ENCODE data around the gene TMIGD3. TPM values are rescaled to one million over a fixed set of nuclear protein-coding genes. Genes with fewer than 3 reads are reported as not detected.

The TMIGD3 gene
- total and polyA plus RNA-seq, 2 of the 4 experiments (the other 2 are of a cell fraction): under 0.01 to 0.12 TPM

DNA sequence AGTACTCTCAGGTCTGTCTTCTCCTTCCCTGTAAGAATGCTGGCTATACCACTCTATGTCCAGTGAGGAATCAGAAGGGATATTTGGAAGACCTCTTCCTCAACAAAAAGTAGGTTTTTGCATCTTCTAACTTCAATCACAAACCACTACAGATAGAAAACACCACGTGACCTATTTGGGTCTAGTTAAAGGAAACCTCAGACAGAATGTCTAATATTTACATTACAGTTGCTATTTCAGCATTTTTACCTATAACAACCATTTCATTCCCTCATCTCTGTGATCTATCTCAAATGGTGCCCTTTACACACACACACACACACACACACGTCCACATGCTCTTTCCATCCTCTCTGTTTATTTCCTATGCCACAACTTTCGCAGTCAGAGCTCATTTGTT lies 7.9 kb upstream of the TMIGD3 start:
- ChIA-PET POLR2A (ENCODE audit: unreplicated experiment) (no interaction called here), CTCF (no interaction called here)
- H3K14ac ChIP-seq (replicated peaks; ENCODE audit: low read depth, low read length): no peak overlapping the region
- no peak overlapping the region for H4K5ac ChIP-seq (ENCODE audit: low read depth, low read length)
- dilution Hi-C loops (cut with HindIII; ENCODE audit: low sequenced_read_pairs, unreplicated experiment): no loop called here
- H3K79me1 ChIP-seq (ENCODE audit: low read depth in 1 of 2, low read length in 2 of 2): peaks cover 0 to 8% of the 10 kb centered on the region in 2 experiments; a peak in 1 of 4 replicates
- H3K9ac ChIP-seq (ENCODE audit: low read depth, low read length): no peak overlapping the region
- WGBS, 2 experiments (ENCODE audit: extremely low coverage in 2 of 2, insufficient read length in 1 of 2): 71% methylated on average over 2 of the region's 3 CpGs; no CpG with 5 or more reads in 1 of the 2 experiments
- TF ChIP-seq MAZ (IDR thresholded peaks at IDR 0.05; ENCODE audit: borderline replicate concordance, low read depth, low read length): no peak
- no peak for TF ChIP-seq SMC3 (IDR thresholded peaks at IDR 0.05; ENCODE audit: low read depth, low read length)
- TF ChIP-seq, protein P1, sequence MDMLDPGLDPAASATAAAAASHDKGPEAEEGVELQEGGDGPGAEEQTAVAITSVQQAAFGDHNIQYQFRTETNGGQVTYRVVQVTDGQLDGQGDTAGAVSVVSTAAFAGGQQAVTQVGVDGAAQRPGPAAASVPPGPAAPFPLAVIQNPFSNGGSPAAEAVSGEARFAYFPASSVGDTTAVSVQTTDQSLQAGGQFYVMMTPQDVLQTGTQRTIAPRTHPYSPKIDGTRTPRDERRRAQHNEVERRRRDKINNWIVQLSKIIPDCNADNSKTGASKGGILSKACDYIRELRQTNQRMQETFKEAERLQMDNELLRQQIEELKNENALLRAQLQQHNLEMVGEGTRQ (IDR thresholded peaks at IDR 0.05; ENCODE audit: low read depth, low read length): no peak
- no peak for TF ChIP-seq BHLHE40 (IDR thresholded peaks at IDR 0.05; ENCODE audit: low read depth, low read length)
- TF ChIP-seq, protein P2, sequence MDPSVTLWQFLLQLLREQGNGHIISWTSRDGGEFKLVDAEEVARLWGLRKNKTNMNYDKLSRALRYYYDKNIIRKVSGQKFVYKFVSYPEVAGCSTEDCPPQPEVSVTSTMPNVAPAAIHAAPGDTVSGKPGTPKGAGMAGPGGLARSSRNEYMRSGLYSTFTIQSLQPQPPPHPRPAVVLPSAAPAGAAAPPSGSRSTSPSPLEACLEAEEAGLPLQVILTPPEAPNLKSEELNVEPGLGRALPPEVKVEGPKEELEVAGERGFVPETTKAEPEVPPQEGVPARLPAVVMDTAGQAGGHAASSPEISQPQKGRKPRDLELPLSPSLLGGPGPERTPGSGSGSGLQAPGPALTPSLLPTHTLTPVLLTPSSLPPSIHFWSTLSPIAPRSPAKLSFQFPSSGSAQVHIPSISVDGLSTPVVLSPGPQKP (IDR thresholded peaks at IDR 0.05; ENCODE audit: borderline replicate concordance, low read depth, low read length): no peak
- no peak for TF ChIP-seq MAFK (IDR thresholded peaks at IDR 0.05; ENCODE audit: low read depth, low read length)
- H2BK15ac ChIP-seq (ENCODE audit: low read depth, low read length): no peak overlapping the region
- intact Hi-C loops (cut with micrococcal nuclease): no loop called here
- H3K4me3 ChIP-seq (ENCODE audit: insufficient read depth, low read depth, low read length): no peak overlapping the region
- no peak overlapping the region for H2AK5ac ChIP-seq (ENCODE audit: low read depth, low read length)
- no peak overlapping the region for H2BK5ac ChIP-seq (ENCODE audit: low read depth, low read length, poor library complexity, severe bottlenecking)
- no peak overlapping the region for H4K91ac ChIP-seq (ENCODE audit: insufficient read depth, low read depth, low read length)
- no peak overlapping the region for H4K8ac ChIP-seq (ENCODE audit: low read depth in 2 of 2, low read length in 2 of 2)
- no peak overlapping the region for H2AK9ac ChIP-seq (replicated peaks; ENCODE audit: low read depth, low read length, poor library complexity)
- ATAC-seq (ENCODE audit: low read depth): no peak
- no peak overlapping the region for H3K18ac ChIP-seq (ENCODE audit: low read depth, low read length)
- H2BK20ac ChIP-seq (ENCODE audit: low read depth, low read length): no peak overlapping the region
- no peak overlapping the region for H3K27ac ChIP-seq (ENCODE audit: insufficient read depth, low read length)
- no peak overlapping the region for H2BK120ac ChIP-seq (ENCODE audit: low read depth, low read length)
- no peaks in the 10 kb centered on the region for H3K27me3 ChIP-seq (ENCODE audit: control insufficient read depth, insufficient read depth, low read length)
- peaks cover 16% of the 10 kb centered on the region for H3K4me1 ChIP-seq (ENCODE audit: control insufficient read depth, insufficient read depth, low read length)
- H4K20me1 ChIP-seq (ENCODE audit: insufficient read depth, low read length): no peaks in the 10 kb centered on the region
- no peak overlapping the region for H2AFZ ChIP-seq (replicated peaks; ENCODE audit: low read length, poor library complexity)
- BruUV-seq (replicated peaks): no TSS peak
- H3K9me1 ChIP-seq (ENCODE audit: insufficient read depth, low read length): peaks cover 2% of the 10 kb centered on the region
- no peaks in the 10 kb centered on the region for H3K36me3 ChIP-seq (ENCODE audit: control insufficient read depth, insufficient read depth, low read length)
- no peak overlapping the region for H3K56ac ChIP-seq (ENCODE audit: extremely low read depth, insufficient read depth, low read length)
- no peak overlapping the region for H3K4me2 ChIP-seq (ENCODE audit: low read depth, low read length)
- in situ Hi-C loops (cut with MboI; ENCODE audit: low sequenced_read_pairs): no loop called here
- no peaks in the 10 kb centered on the region for H3K9me3 ChIP-seq (ENCODE audit: control insufficient read depth, insufficient read depth, low read length)
- no peak overlapping the region for H3K4ac ChIP-seq (ENCODE audit: low read depth, low read length)
- no peak for DNase-seq
- H3K23ac ChIP-seq (ENCODE audit: low read depth, low read length): no peak overlapping the region
